Activated naive CD4-positive, alpha-beta T cell (primary cell): Measurements from ENCODE around the gene HDAC3.

Source experiments
- DNase-seq, 4 experiments: peaks; one replicate each; lab custom pipeline; 2025; lab: John Stamatoyannopoulos, UW

Gene HDAC3

DNA sequence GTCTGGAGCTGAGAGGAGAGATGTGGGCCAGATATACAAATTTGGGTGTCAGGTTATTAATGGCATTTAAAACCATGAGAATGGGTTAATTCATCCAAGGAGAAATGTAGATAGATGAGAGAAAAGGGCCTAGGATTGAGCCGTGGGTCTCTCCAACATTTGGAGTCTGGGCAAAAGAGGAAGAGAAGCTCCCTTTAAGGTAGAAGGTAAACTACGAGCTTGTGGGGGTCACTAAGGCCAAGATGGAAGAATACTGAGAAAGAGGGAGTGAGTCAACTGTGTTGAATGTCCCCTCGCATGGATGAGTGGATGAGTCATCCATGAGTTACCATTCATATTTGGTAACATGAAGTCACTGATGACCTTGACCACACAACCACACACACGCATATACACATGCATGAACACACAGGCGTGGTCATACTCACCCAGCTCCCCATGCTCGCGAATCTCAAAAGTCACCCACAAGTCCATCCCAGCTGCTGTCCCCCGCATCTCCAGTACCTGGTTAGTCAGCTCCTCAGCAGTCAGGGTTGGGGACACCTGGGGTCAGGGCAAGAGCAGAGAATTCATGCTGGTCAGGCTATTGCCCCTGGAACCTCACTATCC lies 21.4 kb upstream of the HDAC3 start:
- DNase-seq = no peak

DNA sequence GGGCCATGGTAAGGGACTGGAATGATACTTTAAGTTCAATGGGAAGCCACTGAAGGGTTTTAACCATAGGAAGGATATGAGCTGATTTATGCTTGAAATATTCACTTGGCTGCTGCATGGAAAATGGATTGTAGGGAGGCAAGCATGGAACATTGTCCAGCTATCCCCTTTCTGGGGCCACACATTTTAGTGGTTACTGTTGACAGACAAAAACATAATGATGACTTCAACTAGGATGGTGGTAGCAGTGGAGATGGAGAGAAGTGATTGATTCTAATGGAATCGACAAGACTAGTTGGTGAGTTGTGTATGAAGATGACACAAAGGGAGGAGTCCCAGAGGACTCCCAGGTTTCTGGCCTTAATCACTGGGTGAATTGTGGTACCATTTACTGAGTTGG lies 20.8 kb upstream of the HDAC3 start:
- DNase-seq = no peak

- DNase-seq = no peak
Observed at GRCh38 chr5:141656396-141656795, 19.7 kb upstream of the HDAC3 start.

DNA sequence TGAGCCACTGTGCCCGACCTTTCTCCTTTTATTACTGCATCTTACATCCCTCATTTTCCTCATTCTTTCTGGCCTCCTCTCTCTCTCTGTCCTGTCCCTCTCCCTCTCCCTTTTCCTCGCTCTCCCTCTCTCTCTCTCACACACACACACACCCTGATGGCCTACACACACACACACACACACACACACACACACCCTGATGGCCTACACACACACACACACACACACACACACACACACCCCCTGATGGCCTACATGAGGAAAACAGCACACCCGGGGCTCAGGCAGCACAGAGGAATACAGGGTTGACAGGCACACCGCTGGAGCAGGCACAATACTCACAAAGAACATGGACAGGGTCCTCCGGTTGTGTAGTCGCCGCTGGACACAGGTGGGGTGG lies 18.4 kb upstream of the HDAC3 start:
- DNase-seq = no peak

DNA sequence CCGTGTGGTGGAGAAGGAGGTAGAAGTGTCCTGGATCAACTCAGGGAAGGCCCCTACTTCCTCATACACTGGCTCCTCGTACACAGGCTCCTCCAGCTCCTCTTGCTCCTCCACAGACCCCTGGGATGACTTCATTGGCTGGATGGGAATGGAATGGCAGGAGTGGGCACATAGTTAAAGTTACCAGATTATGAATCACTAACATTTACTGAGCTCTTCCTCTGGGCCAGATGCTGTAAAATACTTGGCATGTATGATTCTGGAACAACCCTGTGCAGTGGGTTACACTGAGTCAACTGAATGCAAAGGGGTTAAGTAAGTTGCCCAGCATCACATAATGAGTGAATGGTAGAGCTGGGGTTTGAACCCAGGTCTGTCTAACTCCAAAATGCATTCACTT lies 17.6 kb upstream of the HDAC3 start:
- no peak for DNase-seq

DNA sequence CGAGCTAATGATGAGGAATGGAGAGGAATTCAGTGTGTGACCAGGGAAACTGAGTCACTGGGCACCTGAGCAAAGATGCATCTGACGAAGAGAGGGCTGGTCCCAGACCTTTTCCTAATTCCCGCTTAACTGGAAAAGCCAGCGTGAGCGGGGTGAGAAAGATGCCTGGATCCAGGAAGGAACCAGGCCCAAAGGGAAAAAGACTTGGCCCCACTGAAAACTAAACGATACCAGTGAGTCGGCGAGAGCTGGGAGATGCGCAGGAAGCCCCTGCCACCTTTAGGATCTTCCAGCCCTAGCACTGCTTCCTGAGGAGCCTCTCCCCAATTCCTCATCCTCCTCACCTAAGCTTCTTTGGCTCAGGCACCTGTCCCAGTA lies 15.1 kb upstream of the HDAC3 start:
- DNase-seq = no peak

DNA sequence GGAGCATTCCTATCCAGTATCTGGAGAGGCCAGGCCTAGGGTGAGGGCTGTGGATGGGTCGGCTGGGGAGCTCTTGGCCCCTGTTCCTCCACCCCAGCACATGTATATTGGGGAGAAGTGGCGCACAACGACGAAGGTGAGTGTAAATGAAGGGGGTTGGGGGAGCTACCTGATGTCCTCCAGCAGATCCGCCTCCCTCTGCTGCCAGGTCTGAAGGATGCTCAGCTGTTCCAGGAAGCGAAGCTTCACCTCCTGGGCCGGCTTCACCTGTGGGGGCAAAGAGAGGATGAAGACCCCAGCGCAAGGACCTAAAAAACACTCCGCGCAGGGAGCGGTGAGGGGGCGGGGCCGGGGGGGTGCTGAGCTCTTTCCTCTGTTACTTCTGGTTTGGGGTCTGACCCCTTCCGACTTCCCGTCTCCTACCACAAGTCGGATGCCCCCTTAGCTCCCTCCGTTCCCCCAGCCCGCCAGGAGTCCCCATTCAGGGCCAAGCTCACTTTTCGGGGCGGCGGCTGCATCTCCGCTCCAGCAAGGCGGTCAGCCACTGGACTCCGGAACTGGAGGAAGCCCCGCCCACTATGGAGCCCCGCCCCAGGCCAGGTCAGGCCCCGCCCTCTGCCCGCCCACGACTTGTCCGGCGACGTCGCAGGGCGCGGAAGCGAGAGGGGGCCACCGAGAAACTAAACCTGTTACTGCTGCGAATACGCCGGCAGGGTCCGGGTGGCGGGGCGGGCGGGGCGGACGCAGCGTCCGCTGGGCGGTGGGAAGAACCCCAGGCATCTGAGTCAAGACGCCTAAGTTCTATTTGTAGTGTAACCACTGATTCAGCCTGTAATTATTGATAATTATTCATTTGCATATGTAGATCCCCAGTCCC lies 14.4 kb upstream of the HDAC3 start, which contains the start of gene FCHSD1:
Gene FCHSD1, minus strand, starts transcription at position 568 of the 877 bp plus-strand sequence. Its CDS starts 50 bp downstream, at position 518.
- DNase-seq = peak; percentile 33 to 71 (median 60)

- DNase-seq = no peak
Observed at GRCh38 chr5:141649972-141650371, 13.3 kb upstream of the HDAC3 start.

- no peak for DNase-seq
Observed at GRCh38 chr5:141649056-141649688, 12.5 kb upstream of the HDAC3 start.

- no peak for DNase-seq
Observed at GRCh38 chr5:141647851-141648250, 11.2 kb upstream of the HDAC3 start.

GRCh38 chr5:141647242-141647641 lies 10.6 kb upstream of the HDAC3 start:
- DNase-seq = no peak

DNA sequence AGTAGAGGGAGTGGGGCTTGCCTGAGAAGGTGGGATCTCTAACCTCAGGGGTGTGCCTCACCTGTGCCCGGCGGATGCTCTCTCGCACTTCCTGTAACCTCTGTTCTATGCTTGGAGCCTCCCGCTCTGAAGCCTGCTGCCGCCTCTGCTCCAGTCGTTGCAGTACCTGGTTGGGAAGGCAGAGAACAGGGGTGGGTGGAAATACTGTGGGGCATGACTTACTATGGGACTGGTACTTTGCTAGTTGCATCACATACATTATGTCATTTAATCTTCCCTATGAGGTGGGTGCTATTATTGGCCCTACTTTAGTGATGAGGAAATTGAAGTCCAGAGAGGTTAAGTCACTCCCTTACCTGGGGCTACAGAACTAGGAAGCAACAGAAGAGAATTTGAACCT lies 9.4 kb upstream of the HDAC3 start:
- no peak for DNase-seq

- no peak for DNase-seq
Observed at GRCh38 chr5:141641634-141642267, 5.1 kb upstream of the HDAC3 start.

- no peak for DNase-seq
Observed at GRCh38 chr5:141640698-141641097, 4.0 kb upstream of the HDAC3 start.

- no peak for DNase-seq
Observed at GRCh38 chr5:141640051-141640415, 3.4 kb upstream of the HDAC3 start.

DNA sequence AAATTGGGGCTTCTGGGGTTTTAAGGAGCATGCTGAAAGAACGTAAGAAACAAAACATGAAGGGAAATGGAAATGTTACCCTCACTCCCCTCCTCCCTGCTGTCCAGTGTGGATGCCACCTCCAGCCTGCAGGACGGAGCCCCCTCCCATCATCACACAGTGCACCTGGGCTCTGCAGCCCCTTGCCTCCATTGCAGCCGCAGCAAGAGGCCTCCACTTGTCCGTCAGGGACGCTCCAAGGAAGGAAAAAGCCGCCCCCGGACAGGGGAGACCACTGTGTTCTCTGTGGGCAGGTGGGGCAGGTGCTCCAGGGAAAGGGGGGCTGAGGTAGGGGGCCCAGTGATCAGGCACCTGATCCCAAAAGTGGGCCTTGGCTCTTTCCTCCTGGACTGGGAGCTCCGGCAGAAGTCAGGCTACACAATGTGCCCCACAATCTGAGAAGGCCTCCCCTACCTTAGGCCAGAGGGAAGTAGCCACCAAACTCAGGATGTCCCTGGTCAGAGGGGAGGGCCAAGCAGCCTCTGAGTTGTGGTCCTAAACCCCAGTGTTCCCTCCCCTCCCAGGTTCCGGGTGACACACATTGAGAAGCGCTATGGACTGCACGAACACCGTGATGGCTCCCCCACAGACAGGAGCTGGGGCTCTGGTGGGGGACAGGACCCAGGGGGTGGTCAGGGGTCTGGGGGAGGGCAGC lies 2.9 kb upstream of the HDAC3 start:
- DNase-seq = no peak

DNA sequence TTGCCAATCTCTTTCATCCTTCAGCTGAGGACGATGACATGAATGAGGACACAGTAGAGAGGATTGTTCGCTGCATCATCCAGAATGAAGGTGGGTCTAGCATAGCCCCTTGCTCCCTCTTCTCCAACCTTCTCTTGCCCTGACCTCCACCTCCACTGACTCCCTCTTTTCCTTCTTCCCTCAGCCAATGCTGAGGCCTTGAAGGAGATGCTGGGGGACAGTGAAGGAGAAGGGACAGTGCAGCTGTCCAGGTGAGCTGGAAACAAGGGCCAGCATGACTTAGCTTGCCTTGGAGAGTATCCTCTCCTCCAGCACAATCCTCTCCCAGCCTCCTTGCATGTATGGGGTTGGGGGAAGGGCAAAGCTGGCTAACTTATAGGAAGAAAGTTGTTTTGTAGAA lies 2.1 kb upstream of the HDAC3 start:
- DNase-seq = no peak

DNA sequence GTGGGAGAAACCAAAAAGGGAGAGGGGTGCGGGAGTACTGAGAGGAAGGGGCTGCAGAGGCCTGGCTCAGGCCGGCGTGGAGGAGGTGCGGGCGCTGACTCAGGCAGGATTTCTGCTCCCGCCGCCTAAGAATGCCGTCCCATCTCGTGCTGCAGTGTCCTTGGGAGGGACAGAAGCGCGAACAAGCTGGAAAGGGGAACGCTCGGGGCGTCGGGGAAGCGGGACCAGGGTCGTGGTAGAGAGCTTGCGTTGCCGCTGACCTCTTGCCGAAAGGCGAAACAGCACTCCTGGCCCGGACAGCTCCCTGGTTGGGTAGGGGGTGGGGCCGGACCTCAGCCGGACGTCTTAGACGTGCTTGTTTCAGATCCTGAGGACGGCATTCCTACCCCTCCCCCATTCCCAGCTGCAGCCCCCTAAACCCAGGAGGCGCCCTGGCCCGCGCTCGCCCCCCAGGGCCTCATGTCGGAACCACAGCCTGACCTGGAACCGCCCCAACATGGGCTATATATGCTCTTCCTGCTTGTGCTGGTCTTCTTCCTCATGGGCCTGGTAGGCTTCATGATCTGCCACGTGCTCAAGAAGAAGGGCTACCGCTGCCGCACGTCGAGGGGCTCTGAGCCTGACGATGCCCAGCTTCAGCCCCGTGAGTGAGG lies 1.2 kb upstream of the HDAC3 start:
- DNase-seq = peak in 2 of 4 experiments; percentile 32 to 50

GRCh38 chr5:141637123-141637766 lies 596 bp upstream of the HDAC3 start:
- DNase-seq = peak in 3 of 4 experiments; percentile 34 to 45 (median 45)

GRCh38 chr5:141636106-141636412 lies 590 bp downstream of the HDAC3 start:
- DNase-seq = no peak

DNA sequence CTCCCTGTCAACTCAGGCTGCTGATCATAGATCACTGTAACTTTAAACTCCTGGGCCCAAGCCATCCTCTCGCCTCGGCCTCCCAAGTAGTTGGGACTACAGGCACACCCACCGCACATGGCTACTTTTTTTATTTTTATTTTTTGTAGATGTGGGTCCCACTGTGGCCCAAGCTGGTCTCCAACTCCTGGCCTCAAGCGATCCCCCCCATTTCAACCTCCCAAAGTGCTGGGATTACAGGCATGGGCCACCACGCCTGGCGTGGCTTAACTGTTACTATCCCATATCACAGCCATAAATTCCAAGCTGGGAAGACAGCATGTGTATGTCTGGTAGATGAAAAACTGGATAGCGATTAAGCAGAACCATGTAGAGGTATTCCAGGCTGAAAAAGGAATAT lies 1.0 kb downstream of the HDAC3 start:
- no peak for DNase-seq
